NOMO-1 treated with dmso at 0.1 percent for 144 hours (cell line): ENCODE results near the gene POLRMT.

Experiments used
- DNase-seq: peaks from one replicate; lab custom pipeline; 2025; ENCODE audit not compliant: unreplicated experiment; lab: John Stamatoyannopoulos, UW

The POLRMT gene

GRCh38 chr19:663682-664117, 30.4 kb upstream of the POLRMT start:
- no peak for DNase-seq

GRCh38 chr19:662962-663681, 29.8 kb upstream of the POLRMT start, which contains the start of gene RNF126:
TSS of gene RNF126 (minus strand) at chr19:663214. CDS start at chr19:663121, 93 bp downstream.
- DNase-seq = peak; percentile 90

GRCh38 chr19:662207-662961, 29.0 kb upstream of the POLRMT start:
- DNase-seq = peak; percentile 32

GRCh38 chr19:661427-662196, 28.3 kb upstream of the POLRMT start:
- DNase-seq = no peak

GRCh38 chr19:660793-661426, 27.6 kb upstream of the POLRMT start:
- DNase-seq = no peak

- no peak for DNase-seq
These were observed 25.8 kb upstream of the POLRMT start for GRCh38 chr19:658916-659839.

GRCh38 chr19:658059-658839, 24.9 kb upstream of the POLRMT start:
- no peak for DNase-seq

- DNase-seq = no peak
These were observed 24.3 kb upstream of the POLRMT start for GRCh38 chr19:657611-658010.

GRCh38 chr19:656751-657559, 23.6 kb upstream of the POLRMT start:
- no peak for DNase-seq

- DNase-seq = no peak
These were observed 22.4 kb upstream of the POLRMT start for GRCh38 chr19:655691-656090.

- no peak for DNase-seq
These were observed 20.1 kb upstream of the POLRMT start for GRCh38 chr19:653425-653824.

GRCh38 chr19:652467-653389, 19.4 kb upstream of the POLRMT start:
- no peak for DNase-seq

GRCh38 chr19:651991-652390, 18.7 kb upstream of the POLRMT start:
- no peak for DNase-seq

GRCh38 chr19:651114-651818, 17.9 kb upstream of the POLRMT start:
- DNase-seq = no peak

GRCh38 chr19:650121-650520, 16.8 kb upstream of the POLRMT start:
- DNase-seq = no peak

- DNase-seq = no peak
These were observed 15.8 kb upstream of the POLRMT start for GRCh38 chr19:648904-649801.
